ENCODE data around the gene PEAK3.

DNA sequence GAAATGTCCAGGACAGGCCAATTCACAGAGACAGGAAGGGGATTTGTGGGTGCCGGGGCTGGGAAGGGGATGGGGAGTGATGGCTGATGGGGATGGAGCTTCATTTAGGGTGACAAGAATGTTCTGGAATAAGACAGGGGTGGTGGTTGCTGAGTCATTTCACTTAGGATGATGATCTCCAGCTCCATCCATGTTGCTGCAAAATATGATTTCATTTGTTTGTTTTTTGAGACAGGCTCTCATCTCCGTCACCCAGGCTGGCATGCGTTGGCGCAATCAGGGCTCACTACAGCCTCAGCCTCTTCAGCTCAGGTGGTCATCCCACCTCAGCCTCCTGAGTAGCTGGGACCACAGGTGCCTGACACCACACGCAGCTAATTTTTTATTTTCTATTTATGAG lies 22.6 kb downstream of the PEAK3 start:
- TF ChIP-seq, protein P1, sequence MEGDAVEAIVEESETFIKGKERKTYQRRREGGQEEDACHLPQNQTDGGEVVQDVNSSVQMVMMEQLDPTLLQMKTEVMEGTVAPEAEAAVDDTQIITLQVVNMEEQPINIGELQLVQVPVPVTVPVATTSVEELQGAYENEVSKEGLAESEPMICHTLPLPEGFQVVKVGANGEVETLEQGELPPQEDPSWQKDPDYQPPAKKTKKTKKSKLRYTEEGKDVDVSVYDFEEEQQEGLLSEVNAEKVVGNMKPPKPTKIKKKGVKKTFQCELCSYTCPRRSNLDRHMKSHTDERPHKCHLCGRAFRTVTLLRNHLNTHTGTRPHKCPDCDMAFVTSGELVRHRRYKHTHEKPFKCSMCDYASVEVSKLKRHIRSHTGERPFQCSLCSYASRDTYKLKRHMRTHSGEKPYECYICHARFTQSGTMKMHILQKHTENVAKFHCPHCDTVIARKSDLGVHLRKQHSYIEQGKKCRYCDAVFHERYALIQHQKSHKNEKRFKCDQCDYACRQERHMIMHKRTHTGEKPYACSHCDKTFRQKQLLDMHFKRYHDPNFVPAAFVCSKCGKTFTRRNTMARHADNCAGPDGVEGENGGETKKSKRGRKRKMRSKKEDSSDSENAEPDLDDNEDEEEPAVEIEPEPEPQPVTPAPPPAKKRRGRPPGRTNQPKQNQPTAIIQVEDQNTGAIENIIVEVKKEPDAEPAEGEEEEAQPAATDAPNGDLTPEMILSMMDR (IDR thresholded peaks at IDR 0.05): no peak
- no peak for TF ChIP-seq POLR2AphosphoS5 (IDR thresholded peaks at IDR 0.05)
